ENCODE data around the gene INSL3.
"Not testable (repeated sequence)": the region's sequence is repeated elsewhere in the genome, so short reads cannot be mapped to it uniquely, and the experiment has no call there.

INSL3 gene

DNA sequence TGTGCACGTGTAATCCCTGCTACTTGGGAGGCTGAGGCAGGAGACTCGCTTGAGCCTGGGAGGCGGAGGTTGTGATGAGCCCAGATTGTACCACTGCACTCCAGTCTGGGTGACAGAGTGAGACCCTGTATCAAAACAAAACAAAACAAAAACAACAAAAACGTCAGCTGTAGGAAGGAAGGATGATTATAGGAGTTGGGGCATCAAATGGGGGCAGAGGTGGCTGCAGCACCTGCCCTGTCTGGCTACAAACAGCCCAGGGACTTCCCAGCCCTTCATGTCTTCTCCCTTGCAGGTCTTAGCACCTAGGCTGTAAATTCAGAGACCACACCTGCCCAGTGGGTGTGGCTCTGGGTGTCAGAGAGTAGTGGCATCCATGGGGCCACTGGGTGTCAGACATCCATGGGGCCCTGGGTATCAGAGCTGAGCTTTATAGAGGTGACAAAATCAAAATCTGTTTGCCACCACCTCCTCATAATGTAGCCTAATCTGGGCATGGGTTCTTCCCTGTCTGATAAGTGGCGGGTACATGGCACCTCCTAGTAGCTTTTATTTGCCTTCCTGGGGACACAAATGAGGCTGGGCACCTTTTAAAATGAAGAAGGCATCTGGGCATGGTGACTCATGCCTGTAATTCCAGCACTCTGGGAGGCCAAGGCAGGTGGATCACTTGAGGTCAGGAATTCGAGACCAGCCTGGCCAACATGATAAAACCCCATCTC, 31.1 kb downstream of the INSL3 start:
- no peak for DNase-seq (ENCODE audit: low read depth)
- TF ChIP-seq, protein P1, sequence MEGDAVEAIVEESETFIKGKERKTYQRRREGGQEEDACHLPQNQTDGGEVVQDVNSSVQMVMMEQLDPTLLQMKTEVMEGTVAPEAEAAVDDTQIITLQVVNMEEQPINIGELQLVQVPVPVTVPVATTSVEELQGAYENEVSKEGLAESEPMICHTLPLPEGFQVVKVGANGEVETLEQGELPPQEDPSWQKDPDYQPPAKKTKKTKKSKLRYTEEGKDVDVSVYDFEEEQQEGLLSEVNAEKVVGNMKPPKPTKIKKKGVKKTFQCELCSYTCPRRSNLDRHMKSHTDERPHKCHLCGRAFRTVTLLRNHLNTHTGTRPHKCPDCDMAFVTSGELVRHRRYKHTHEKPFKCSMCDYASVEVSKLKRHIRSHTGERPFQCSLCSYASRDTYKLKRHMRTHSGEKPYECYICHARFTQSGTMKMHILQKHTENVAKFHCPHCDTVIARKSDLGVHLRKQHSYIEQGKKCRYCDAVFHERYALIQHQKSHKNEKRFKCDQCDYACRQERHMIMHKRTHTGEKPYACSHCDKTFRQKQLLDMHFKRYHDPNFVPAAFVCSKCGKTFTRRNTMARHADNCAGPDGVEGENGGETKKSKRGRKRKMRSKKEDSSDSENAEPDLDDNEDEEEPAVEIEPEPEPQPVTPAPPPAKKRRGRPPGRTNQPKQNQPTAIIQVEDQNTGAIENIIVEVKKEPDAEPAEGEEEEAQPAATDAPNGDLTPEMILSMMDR (IDR thresholded peaks at IDR 0.05; ENCODE audit: low read depth, low read length, missing control alignments) = no peak
- H3K4me3 ChIP-seq (ENCODE audit: low read depth, low read length) = no peak overlapping the region

GRCh38 chr19:17788632-17789031, 32.7 kb downstream of the INSL3 start:
- H3K4me3 ChIP-seq (ENCODE audit: low read depth, low read length) = no peak overlapping the region
- no peak for DNase-seq (ENCODE audit: low read depth)
- TF ChIP-seq, protein P1 (IDR thresholded peaks at IDR 0.05; ENCODE audit: low read depth, low read length, missing control alignments) = no peak

- DNase-seq (ENCODE audit: low read depth) = no peak
- TF ChIP-seq, protein P1 (IDR thresholded peaks at IDR 0.05; ENCODE audit: low read depth, low read length, missing control alignments) = no peak
- no peak overlapping the region for H3K4me3 ChIP-seq (ENCODE audit: low read depth, low read length)
Observed at GRCh38 chr19:17787274-17787913, 33.9 kb downstream of the INSL3 start.

DNA sequence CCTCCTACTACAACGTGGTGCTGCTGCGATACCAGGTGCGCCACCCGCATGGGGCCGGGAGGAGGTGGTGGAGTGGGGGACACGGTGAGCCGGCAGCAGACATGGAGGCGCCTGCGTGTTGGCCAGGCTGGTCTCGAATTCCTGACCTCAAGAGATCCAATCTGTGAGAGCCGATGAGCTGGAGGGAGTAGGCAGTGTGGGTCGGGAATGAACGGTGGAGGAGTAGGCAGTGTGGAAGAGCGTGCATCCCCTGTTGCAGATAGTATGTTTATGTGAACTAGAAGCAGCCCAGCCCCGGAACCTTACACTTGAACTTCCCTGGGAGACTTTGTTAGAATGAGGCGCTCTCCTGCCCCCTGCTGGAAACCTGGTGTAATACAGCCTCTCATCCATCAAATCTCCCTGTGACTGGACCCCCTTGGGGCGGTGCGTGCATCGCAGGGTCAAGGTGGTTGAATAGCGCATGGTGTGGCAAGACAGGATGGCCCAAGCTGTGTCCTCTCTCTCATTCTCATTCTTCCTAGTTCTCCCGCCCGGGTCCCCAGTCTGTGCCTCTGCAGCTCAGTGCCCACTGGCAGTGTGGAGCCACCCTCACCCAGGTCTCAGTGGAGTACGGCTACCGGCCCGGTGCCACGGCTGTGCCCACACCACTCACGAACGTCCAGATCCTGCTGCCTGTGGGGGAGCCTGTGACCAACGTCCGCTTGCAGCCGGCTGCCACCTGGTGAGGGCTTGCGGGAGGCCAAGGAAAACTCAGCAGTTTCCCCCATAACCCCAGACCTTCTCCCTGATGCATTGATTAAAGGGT, 36.9 kb downstream of the INSL3 start:
- H3K4me3 ChIP-seq (ENCODE audit: low read depth, low read length) = no peak overlapping the region
- DNase-seq (ENCODE audit: low read depth) = peak; percentile 27
- TF ChIP-seq, protein P1 (IDR thresholded peaks at IDR 0.05; ENCODE audit: low read depth, low read length, missing control alignments) = peak; percentile 93

DNA sequence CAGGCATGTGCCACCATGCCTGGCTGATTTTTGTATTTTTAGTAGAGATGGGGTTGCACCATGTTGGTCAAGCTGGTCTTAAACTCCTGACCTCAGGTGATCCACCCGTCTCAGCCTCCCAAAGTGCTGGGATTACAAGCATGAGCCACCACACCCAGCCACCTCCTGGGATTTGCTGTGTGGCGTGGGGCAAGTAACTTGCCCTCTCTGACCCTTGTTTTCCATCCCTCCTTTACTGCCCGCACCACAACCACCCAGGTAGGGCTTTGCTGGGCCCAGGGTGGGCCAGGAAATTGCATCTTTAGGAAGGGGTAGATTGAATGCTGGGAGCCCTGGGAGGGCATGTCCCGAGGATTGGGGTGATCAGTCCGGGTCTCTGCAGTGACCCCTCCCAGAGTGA, 37.6 kb downstream of the INSL3 start:
- not testable (repeated sequence) for DNase-seq (ENCODE audit: low read depth); H3K4me3 ChIP-seq (ENCODE audit: low read depth, low read length)

DNA sequence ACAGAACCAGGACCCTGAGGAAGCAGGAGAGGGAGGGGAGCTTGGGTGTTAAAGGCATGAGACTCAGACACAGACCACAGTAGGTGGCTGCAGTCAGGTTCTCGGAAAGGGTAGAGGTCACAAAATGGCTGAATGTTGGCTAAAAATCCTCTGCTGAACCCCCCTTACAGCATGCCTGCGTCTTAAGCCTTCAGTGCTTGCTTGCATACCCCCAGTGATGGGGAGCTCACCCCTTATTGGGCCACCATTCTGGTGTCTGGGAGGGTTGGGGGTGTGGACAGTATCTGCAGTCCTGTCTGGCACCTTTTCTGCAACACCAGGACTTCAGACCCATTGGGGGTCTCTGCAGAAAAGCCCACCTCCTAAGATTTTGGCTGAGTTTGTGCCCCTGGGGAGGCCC, 40.5 kb downstream of the INSL3 start:
- no peak overlapping the region for H3K4me3 ChIP-seq (ENCODE audit: low read depth, low read length)
- TF ChIP-seq, protein P1 (IDR thresholded peaks at IDR 0.05; ENCODE audit: low read depth, low read length, missing control alignments) = no peak
- DNase-seq (ENCODE audit: low read depth) = no peak
